Pancreas (tissue), 10 donors: ENCODE data around the gene JPH3. TPM values are rescaled to one million over a fixed set of nuclear protein-coding genes. Genes with fewer than 3 reads are reported as not detected.

Source experiments
- ATAC-seq, 4 donors: fragments of 200-7000 bp; cut with Tn5 transposase; one replicate each; pipeline versions ENCODE4 v1.8.0 to v1.9.1; 2020; ENCODE audit warnings: mild to moderate bottlenecking in 4 of 4, moderate library complexity in 4 of 4
- DNase-seq, 6 donors: peaks; one replicate each; pipeline ENCODE4 v3.0.0-alpha.2; 2020
- FAIRE-seq: peaks from 2 replicates; lab custom pipeline; 2012; peaks lifted over from hg19 to GRCh38; lab: Jason Lieb, UNC
- H3K27ac ChIP-seq, 4 donors: fragments of 200-600 bp; sonication (generic); 1 replicate in 3 of 4; 2 replicates in 1 of 4; pipeline versions ENCODE4 v1.5.0 to v1.8.0; 2020
- H3K27me3 ChIP-seq, 4 donors: fragments of 200-600 bp; one replicate each; pipeline ENCODE4 v1.8.0; 2021
- H3K36me3 ChIP-seq, 3 donors: fragments of 200-600 bp; sonication (generic) in 1 of 3; one replicate each; pipeline versions ENCODE4 v1.5.0 to v1.8.0; 2020 to 2021
- H3K4me1 ChIP-seq, 3 donors: fragments of 200-600 bp; one replicate each; pipeline ENCODE4 v1.8.0; 2021
- H3K4me3 ChIP-seq, 4 donors: fragments of 200-600 bp; sonication (generic) in 2 of 4; one replicate each; pipeline versions ENCODE4 v1.5.0 to v1.8.0; 2020 to 2021
- H3K9me3 ChIP-seq, 4 donors: fragments of 200-600 bp; one replicate each; pipeline ENCODE4 v1.8.0; 2021
- CTCF ChIP-seq, 4 donors: fragments of 200-600 bp; sonication (generic) in 3 of 4; IDR thresholded peaks; one replicate each; pipeline versions ENCODE4 v1.5.0 to v1.8.0; 2021; ENCODE audit warnings: antibody characterized with exemption in 4 of 4
- WGBS, 2 donors: extraction: QIAGEN DNeasy Blood & Tissue Kit; methylation state at CpG; one replicate each; pipeline ENCODE4 v1.1.7; 2013; 5-methylcytosine and 5-hydroxymethylcytosine counted together
- intact Hi-C, 3 donors: fragments of 100-400 bp; cut with DNase I; formaldehyde crosslinking; loops; one replicate each; pipeline versions ENCODE4 v1.11.1 to v1.14.2; 2022
- polyA plus RNA-seq, 2 donors: library from polyadenylated mRNA; stranded (reverse); fragments of 200-250 nt; gene quantifications; one replicate each; pipeline ENCODE4 v1.2.3, GENCODE V29; 2013
- total RNA-seq, 6 donors: library from RNA; stranded (reverse); fragmentation: NEBNext Ultra II Directional in 4 of 6; extraction: Animal tissue kit (Norgen Biotek cat#: 25700) in 4 of 6; gene quantifications; one replicate each; pipeline versions ENCODE4 v1.2.1 to v1.2.4, GENCODE V29; 2021 to 2023
- donor health status: healthy with polysubstance abuse.
- donor health status: DM: no; HTN: no; CAD: no; lungs with moderate emphysema.
- donor health status: DM: no; HTN: no; CAD: no.
- donor health status: control.
- donor health status: control.
- donor health status: Bipolar disorder and iron deficiency.
- donor health status: DM: yes; HTN: yes; CAD: no.
- donor health status: DM: no; HTN: no; CAD: no.
- donor health status: DM: no; HTN: no; CAD: no.
- donor health status: DM: yes; HTN: yes; CAD: no.

The JPH3 gene
- total and polyA plus RNA-seq, 8 donors, result 0.09 to 1.9 (median 0.41) TPM

DNA sequence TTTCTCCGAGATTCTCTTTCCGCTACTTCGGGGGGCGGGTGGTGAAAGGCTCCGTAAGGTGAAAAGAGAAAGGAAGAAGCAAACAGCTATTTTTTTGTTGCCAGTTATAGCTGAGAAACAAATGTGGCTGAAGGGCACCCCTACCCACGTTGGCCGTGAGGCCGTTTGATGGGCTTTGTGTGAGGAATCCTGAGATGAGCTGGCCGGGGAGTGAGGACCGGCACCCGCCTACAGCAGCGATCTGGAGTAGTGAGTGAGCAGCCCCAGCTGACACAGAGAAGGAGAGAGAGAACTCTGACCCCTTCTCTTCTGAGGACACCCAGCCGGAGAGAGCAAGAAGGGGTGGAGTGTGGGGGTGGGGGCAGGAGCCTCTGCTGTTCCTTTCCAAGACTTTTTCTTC lies 5.6 kb downstream of the JPH3 start:
- Histone ChIP-seq H3K4me1 (no peaks in the 10 kb centered on the region), H3K36me3 (no peaks in the 10 kb centered on the region), H3K27me3 (peaks cover 0 to 18% (median 0%) of the 10 kb centered on the region in 4 donors), H3K27ac (no peak overlapping the region), H3K4me3 (no peak overlapping the region), H3K9me3 (no peaks in the 10 kb centered on the region)
- ATAC-seq (no peak), DNase-seq (no peak), FAIRE-seq (no peak)
- 70 to 73% methylated on average over 12 to 13 of the region's 13 CpGs for WGBS, 2 donors
- intact Hi-C loops, result no loop called here
- TF ChIP-seq CTCF (IDR thresholded peaks at IDR 0.05), result no peak

- DNase-seq (peak; percentile 24 to 86 (median 58)), ATAC-seq (peak; percentile 47 to 84 (median 59))
Measured at GRCh38 chr16:87608400-87608985, 6.2 kb downstream of the JPH3 start.

DNA sequence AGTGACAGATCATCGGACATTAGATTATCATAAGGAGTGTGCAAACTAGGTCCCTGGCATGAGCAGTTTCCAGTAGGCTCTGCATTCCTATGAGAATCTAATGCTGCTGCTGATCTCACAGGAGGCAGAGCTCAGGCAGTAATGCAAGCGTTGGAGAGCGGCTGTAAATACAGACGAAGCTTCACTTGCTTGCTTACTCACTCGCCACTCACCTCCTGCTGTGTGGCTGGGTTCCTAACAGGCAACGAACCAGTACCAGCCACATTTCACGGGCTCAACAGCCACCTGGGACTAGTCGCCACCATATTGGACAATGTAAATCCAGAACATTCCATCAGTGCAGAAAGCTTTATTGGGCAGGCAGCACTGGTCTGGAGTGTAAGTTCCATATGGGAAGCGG lies 7.7 kb downstream of the JPH3 start:
- FAIRE-seq, result no peak
- no peak overlapping the region for H3K4me3 ChIP-seq
- no peak for ATAC-seq
- DNase-seq, result no peak
- H3K4me1 ChIP-seq, result no peaks in the 10 kb centered on the region
- no peaks in the 10 kb centered on the region for H3K9me3 ChIP-seq
- 55 to 61% methylated on average over 9 of the region's 9 CpGs for WGBS, 2 donors
- H3K36me3 ChIP-seq, result no peaks in the 10 kb centered on the region
- intact Hi-C loops, result no loop called here
- no peak for TF ChIP-seq CTCF (IDR thresholded peaks at IDR 0.05)
- peaks cover 0 to 7% (median 0%) of the 10 kb centered on the region in 4 donors for H3K27me3 ChIP-seq
- H3K27ac ChIP-seq, result no peak overlapping the region

More at GRCh38 chr16:87608400-87608985, 6.2 kb downstream of the JPH3 start:
- H3K36me3 ChIP-seq, result no peaks in the 10 kb centered on the region
- H3K27me3 ChIP-seq, result peaks cover 0 to 14% (median 0%) of the 10 kb centered on the region in 4 donors
- no peak overlapping the region for H3K4me3 ChIP-seq
- intact Hi-C loops, result no loop called here
- WGBS, 2 donors, result 33 to 38% methylated on average over 20 of the region's 20 CpGs
- no peaks in the 10 kb centered on the region for H3K9me3 ChIP-seq
- H3K4me1 ChIP-seq, result no peaks in the 10 kb centered on the region
- FAIRE-seq, result no peak
- TF ChIP-seq CTCF (IDR thresholded peaks at IDR 0.05), result no peak
- H3K27ac ChIP-seq, result no peak overlapping the region

DNA sequence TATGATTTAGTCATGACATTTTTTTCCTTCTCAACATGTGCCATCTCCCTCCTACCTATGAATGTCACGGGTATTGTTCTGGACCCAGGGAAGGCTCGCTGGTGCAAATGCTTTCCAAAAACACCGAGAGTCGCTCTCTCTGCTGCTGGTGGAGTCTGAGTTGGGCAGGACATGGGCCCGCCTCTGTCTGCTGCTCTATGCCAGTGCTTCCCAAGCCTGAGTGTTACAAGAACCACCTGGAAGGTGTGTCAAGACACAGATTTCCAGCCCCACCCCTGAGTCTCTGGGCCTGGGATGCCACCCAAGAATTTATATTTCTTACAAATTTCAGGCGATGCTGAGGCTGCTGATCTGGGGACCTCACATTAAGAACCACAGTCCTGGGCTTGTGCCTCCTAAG lies 9.1 kb downstream of the JPH3 start:
- Histone ChIP-seq H3K4me1 (no peaks in the 10 kb centered on the region), H3K9me3 (no peaks in the 10 kb centered on the region), H3K27me3 (peaks cover 0 to 7% (median 0%) of the 10 kb centered on the region in 4 donors), H3K27ac (no peak overlapping the region), H3K4me3 (no peak overlapping the region), H3K36me3 (no peaks in the 10 kb centered on the region)
- no peak for DNase-seq
- TF ChIP-seq CTCF (IDR thresholded peaks at IDR 0.05), result no peak
- WGBS, 2 donors, result 55 to 58% methylated on average over 6 of the region's 6 CpGs
- no peak for FAIRE-seq
- intact Hi-C loops, result no loop called here
- no peak for ATAC-seq

DNA sequence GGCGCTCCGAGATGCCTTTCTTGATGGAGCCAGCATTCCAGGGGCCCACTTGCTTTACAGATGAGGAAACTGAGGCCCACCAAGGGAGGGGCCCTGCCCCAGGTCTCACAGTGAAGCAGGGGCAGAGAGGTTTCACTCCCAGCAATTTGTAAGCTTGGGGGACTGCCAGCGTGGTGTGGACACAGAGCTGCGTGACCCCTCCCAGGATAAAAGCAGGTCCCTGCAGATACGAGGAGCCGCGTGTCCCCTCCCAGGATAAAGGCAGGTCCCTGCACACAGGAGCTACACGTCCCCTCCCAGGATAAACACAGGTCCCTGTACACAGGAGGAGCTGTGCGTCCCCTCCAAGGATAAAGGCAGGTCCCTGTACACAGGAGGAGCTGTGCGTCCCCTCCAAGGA lies 11.7 kb downstream of the JPH3 start:
- 61 to 62% methylated on average over 10 of the region's 10 CpGs for WGBS, 2 donors
- no peak overlapping the region for H3K27ac ChIP-seq
- intact Hi-C loops, result no loop called here
- ATAC-seq (no peak), DNase-seq (no peak), FAIRE-seq (no peak)
- no peak for TF ChIP-seq CTCF (IDR thresholded peaks at IDR 0.05)
- H3K27me3 ChIP-seq, result no peaks in the 10 kb centered on the region
- H3K4me1 ChIP-seq, result no peaks in the 10 kb centered on the region
- no peak overlapping the region for H3K4me3 ChIP-seq
- H3K36me3 ChIP-seq, result no peaks in the 10 kb centered on the region
- H3K9me3 ChIP-seq, result no peaks in the 10 kb centered on the region
